ENCODE data around the gene SPDYC. TPM values are rescaled to one million over a fixed set of nuclear protein-coding genes. Genes with fewer than 3 reads are reported as not detected.

The SPDYC gene
- polyA plus RNA-seq, 3 donors = 0.17 TPM; not detected in 2

GRCh38 chr11:65206441-65206841 is 36.4 kb downstream of the SPDYC start:
- no peak for DNase-seq

- DNase-seq = no peak
Measured at GRCh38 chr11:65206901-65207300, 36.9 kb downstream of the SPDYC start.

- no peak for DNase-seq
Measured at GRCh38 chr11:65207918-65208784, 38.1 kb downstream of the SPDYC start.

GRCh38 chr11:65208785-65209710 is 39.0 kb downstream of the SPDYC start:
- no peak for DNase-seq

GRCh38 chr11:65209711-65210360 is 39.8 kb downstream of the SPDYC start:
- no peak for DNase-seq

GRCh38 chr11:65210361-65210731 is 40.3 kb downstream of the SPDYC start:
- DNase-seq = no peak

- no peak for DNase-seq
Measured at GRCh38 chr11:65210748-65211147, 40.7 kb downstream of the SPDYC start.

GRCh38 chr11:65211293-65212105 is 41.5 kb downstream of the SPDYC start:
- DNase-seq = no peak

GRCh38 chr11:65212226-65212801 is 42.3 kb downstream of the SPDYC start:
- DNase-seq = no peak

- DNase-seq = no peak
Measured at GRCh38 chr11:65213322-65214211, 43.5 kb downstream of the SPDYC start.

- no peak for DNase-seq
Measured at GRCh38 chr11:65214212-65214845, 44.3 kb downstream of the SPDYC start.

- no peak for DNase-seq
Measured at GRCh38 chr11:65215441-65216076, 45.5 kb downstream of the SPDYC start.

GRCh38 chr11:65216830-65217229 is 46.8 kb downstream of the SPDYC start:
- no peak for DNase-seq

- no peak for DNase-seq
Measured at GRCh38 chr11:65217441-65218423, 47.7 kb downstream of the SPDYC start.

GRCh38 chr11:65218446-65218845 is 48.4 kb downstream of the SPDYC start:
- DNase-seq = no peak

- no peak for DNase-seq
Measured at GRCh38 chr11:65219930-65220213, 49.8 kb downstream of the SPDYC start.

- no peak for DNase-seq
Measured at GRCh38 chr11:65221026-65221425, 51.0 kb downstream of the SPDYC start.
